Hematopoietic multipotent progenitor cell treated with erythropoietin and hydrocortisone succinate and interleukin-3 and kit ligand, for 4 days (in vitro differentiated cells): Measurements from ENCODE around the gene SRP72.

ENCODE experiments used
- DNase-seq: peaks from one replicate; pipeline ENCODE4 v3.0.0-alpha.2; 2015

Gene SRP72

DNA sequence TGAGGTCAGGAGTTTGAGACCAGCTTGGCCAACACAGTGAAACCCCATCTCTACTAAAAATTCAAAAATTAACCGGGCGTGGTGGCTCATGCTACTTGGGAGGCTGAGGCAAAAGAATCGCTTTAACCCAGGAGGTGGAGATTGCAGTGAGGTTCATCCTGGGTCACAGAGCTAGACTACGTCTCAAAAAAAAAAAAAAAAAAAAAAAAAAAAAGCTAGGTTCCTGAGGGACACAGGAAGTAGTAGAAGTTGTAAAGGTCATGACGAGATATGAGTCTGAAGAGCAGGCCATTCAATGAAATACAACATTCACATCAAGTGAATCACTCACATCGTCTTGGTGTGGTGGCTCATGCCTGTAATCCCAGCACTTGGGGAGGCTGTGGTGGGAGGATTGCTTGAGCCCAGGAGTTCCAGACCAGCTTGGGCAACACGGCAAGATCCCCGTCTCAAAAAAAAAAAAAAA is 1.1 kb upstream of the SRP72 start:
- DNase-seq, result peak; percentile 75

- no peak for DNase-seq
Measured at GRCh38 chr4:56466910-56467283, 520 bp upstream of the SRP72 start.

- DNase-seq, result no peak
Measured at GRCh38 chr4:56468097-56468422, 643 bp downstream of the SRP72 start.

DNA sequence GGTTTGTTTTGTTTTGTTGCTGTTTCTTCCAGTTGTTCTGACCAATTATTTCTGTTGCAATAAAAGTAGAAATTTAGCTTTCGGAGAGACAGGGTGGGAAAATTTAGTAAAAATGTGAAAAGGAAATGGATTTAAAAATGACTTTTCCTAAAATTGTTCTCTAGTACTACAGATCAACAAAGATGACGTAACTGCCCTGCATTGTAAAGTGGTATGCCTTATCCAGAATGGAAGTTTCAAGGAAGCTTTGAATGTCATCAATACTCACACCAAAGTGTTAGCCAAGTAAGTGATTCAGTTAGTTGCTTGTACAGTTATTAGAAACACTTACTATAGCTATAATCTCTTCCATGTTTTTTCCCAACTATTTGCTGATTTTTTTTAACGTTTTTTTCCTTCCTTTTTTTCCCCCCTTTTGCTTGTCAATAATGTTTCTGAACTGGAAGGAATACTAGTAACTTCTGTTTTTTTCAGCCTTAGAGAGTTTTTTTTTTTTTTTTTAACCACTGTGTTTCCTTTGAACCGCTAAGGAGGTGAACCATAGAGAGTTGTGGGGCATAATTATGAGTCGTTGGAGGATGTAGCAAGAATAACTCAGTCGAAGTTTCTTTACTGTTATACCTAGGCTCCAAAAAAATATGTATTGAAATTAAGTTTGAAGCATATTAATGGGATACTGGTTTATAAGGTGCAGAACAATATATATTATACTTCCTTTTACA is 2.2 kb downstream of the SRP72 start:
- peak; percentile 61 for DNase-seq

DNA sequence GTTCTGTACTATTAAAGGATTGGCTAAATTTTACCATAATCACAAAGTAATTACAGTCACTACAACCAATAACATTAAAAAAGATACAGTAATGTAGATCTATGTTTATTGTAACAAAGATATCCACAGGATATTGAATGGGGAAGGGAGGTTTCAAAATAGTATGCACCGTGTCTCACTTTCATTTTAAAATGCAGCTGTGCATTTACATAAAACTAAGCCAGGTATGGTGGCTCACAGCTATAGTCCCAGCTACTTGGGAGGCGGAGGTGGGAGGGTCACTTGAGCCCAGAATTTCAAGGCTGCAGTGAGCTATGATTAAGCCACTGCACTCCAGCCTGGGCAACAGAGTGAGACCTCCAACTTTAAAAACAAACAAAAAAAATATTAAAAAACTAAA is 8.5 kb downstream of the SRP72 start:
- no peak for DNase-seq

GRCh38 chr4:56477192-56477702 is 9.8 kb downstream of the SRP72 start:
- DNase-seq, result peak; percentile 65

GRCh38 chr4:56480691-56481090 is 13.3 kb downstream of the SRP72 start:
- no peak for DNase-seq

DNA sequence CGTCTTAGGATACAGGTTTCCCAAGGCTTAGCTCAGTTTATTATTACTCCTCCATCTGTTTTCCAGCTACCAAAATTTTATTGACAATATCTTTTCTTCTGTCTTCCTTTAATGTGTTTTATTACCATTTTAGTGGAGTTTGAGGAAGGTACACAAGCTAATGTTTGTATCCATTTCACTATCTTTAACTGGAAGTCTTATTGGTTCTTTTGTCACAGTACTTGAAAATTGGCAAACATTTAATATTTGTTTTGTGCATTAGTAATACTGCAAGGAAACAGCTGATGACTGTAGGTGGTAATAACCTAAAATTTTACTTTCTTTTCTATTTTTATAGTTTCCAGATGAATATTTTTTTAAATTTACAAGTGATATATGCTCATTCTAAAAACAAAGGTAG is 28.8 kb downstream of the SRP72 start:
- DNase-seq, result no peak

DNA sequence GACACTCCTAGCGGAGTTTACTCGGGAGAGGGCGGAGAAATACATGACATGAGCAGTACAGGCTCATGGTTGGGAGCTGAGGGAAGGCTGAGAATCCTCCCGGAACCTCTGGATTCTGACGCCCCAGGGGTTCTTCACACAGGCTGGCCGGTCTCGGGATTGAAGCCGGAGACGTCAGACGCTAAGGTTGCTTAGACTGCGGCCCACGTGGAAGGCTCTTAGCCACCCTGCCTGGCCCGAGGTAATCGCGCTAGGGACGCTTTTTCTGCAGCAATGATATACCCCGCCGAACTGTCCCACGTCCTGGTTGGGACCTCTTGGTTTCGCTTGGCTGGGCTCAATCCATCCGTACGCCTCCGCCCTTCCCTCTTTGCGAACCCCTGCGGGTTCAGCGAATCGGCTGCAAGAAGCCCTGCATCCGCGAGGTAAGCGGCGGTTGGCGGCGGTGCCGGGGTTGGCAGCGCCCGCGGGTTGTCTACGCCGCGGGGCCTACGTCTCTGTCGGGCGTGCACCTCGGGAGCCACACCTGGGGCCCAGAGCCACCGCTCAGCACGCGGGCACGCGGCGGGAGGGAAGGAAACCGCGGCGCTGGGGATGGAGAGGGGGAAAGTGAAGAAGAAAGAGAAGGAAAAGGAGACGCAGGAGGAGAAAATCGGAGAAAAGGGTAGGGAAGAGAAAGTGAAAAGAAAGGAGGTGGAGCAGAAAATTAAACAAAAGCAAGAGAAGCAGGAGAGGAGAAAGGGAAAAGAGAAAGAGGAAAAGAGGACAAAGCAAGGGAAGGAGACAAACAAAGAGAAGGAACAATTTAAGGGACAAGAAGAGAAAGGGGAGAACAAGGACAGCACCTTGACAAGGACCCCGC is 38.1 kb downstream of the SRP72 start, which contains the start of gene ARL9:
TSS of gene ARL9 (plus strand) at position 523 of the 862 bp plus-strand sequence. CDS start at position 595, 72 bp downstream.
- peak; percentile 71 for DNase-seq

DNA sequence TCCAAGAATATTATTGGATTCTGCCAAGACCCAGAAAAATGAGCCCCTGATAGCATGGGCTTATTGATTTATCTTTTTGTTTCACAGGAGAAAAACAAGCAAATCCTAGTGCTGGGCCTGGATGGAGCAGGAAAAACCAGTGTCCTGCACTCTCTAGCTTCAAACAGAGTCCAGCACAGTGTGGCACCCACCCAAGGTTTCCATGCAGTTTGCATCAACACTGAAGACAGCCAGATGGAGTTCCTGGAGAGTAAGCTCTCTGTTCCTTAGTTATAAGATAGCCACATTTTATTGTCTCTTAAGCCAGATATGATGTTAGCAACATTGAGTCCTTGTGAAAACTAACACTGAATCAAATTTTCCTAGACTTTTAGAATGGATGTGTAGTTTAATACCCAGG is 43.7 kb downstream of the SRP72 start:
- no peak for DNase-seq

GRCh38 chr4:56512166-56512565 is 44.7 kb downstream of the SRP72 start:
- DNase-seq, result no peak

DNA sequence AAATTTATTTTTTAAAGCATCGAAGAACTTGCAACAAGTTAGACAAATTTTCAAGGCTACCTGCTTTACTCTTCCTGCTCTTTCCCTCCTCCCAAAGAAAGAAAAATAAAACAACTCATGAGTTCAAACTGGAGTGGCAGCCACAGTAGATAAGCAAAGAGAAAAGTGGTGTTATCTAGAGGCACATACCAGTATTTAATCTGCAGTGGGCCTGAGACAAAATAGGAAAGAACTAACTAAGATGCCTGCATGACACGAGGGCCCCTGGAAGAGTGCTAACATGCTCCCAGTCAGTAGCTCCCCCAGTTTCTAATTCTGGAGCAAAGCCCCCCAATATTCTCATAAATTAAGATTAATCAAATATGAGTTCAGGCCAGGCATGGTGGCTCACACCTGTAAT is 46.1 kb downstream of the SRP72 start:
- DNase-seq, result peak; percentile 80

DNA sequence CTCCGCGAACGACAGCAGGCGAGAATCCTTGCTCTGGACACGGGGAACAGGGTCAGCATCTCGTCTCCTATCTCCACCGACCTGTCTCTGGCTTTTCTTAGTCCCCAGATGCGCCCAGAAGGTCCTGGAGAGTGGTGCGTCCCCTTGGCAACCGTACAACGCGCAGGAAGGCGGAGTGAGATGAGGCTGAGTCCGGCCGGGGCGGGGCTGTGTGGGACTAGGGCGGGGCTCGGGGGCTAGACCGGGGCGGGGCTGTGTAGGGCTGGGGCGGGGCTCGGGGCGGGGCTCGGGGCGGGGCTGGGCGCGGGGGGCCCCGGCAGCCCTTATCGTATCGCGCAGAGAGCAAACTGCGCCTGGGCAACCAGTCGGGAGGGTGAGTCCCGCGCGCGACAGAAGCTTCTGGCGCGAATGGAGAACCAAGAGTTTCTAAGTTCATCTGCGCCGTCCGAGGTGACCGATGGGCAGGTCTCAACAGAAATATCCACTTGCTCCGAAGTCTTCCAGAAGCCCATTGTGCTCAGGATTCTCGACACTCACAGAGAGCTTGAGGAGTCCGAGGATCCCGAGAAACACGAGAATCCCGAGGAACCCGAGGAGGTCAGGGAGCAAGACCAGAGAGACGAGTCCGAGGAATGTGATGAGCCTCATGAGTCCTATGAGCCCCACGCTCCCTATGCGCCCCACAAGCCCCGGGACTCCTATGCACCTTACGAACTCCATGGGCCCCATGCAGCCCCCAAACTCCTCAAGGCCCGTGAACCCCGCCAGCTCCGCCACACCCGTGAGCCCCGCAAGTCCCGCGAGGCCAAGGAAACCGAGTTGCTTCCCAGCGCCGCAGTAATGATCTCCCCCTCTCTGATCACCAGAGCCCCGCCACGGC is 63.1 kb downstream of the SRP72 start:
- peak; percentile 94 for DNase-seq

- no peak for DNase-seq
Measured at GRCh38 chr4:56531149-56531770, 63.8 kb downstream of the SRP72 start.

GRCh38 chr4:56531823-56532222 is 64.4 kb downstream of the SRP72 start:
- peak; percentile 65 for DNase-seq

DNA sequence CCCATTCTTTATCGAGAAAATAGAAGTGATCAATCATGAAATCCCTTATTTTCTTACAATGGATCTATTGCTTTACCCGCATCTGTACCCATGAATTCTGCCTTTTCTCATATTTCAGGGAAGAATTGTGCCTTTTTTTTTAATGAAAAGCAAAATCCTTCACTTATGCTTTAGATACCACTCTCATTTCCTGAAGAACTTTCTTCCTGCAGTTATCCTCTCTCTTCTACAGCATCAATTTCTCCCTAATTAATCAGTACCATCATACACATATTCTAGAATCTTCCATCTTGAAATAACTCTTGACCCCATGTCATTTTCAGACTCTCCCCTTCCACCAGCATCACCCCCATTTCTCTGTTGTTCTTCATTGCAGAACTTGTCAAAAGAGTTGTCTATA is 64.8 kb downstream of the SRP72 start:
- no peak for DNase-seq

DNA sequence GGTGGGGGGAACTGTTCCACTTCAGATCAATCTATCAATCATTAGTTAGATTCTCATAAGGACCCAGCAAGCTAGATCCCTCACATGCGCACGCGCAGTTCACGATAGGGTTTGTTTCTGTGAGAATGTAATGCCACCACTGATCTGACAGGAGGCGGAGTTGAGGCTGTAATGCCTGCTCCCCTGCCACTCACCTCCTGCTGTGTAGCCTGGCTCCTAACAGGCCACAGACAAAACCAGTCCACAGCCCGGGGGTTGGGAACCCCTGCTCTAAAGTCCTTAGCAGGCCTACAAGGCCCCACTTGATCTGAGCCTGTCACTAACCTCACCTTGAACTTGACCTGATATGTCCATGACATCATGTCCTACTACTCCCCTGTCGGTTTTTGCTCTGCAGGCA is 68.5 kb downstream of the SRP72 start:
- no peak for DNase-seq

- DNase-seq, result no peak
Measured at GRCh38 chr4:56537147-56537546, 69.7 kb downstream of the SRP72 start.

- no peak for DNase-seq
Measured at GRCh38 chr4:56540826-56541225, 73.4 kb downstream of the SRP72 start.

DNA sequence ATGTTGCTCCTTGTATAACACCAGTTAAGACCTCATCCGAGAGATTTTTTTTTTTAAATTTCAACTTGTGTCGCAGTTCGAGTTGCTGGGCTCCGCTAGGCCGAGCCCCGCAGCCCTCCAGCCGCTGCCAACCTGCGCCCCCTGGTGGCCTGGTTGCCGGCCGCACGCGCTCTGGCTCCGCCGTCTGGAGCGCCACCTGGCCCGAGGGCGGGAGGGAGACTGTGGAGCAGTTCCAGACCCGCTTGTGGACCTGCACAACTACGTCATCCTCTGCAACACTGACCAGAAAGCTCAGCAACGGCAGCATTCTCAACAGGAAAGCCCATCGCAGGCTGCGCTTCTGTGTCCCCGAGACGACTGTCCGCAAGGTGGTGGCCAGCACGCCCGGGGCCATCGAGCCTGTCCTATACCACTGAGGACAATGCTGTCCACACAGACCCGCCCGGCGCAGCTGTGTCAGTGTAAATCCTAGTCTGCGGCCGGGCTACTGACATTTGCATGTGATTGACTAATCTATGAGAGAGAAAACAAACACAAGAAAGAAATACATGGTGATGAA is 77.2 kb downstream of the SRP72 start:
- DNase-seq, result peak; percentile 90

DNA sequence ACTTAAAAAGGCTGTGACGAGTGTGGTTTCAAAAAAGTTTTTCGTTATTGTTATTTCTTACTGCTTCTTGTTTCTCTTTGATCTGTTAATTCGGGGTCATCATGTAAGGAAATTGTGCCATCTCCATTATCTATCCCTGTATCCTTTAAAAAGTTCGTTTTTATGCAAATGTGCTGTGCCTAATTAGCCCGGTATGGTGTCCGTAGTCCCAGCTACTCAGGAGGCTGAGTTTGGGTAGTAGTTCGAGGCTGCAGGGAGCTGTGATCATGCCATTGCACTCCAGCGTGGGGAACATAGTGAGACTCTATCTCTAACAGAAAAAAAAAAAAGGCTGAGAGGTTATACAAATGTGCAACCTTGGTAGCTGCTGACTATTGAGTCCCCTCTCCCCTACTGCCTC is 83.2 kb downstream of the SRP72 start:
- DNase-seq, result no peak

- DNase-seq, result no peak
Measured at GRCh38 chr4:56551516-56551915, 84.1 kb downstream of the SRP72 start.
